LNCaP clone FGC (cell line): ENCODE results near the gene PLEKHD1.

Experiments
- DNase-seq: peaks from one replicate; pipeline ENCODE4 v3.0.0-alpha.2; 2011; ENCODE audit warnings: low read depth
- H3K4me3 ChIP-seq: 2 replicates; pipeline ENCODE4 v1.5.1; 2011; ENCODE audit warnings: mild to moderate bottlenecking, low read depth, low read length, control low read depth
- CTCF ChIP-seq: IDR thresholded peaks from 2 replicates; pipeline ENCODE4 v1.5.1; 2012; ENCODE audit warnings: mild to moderate bottlenecking; ENCODE audit not compliant: control insufficient read depth, insufficient read depth; ENCODE audit errors: extremely low read depth

PLEKHD1 gene

DNA sequence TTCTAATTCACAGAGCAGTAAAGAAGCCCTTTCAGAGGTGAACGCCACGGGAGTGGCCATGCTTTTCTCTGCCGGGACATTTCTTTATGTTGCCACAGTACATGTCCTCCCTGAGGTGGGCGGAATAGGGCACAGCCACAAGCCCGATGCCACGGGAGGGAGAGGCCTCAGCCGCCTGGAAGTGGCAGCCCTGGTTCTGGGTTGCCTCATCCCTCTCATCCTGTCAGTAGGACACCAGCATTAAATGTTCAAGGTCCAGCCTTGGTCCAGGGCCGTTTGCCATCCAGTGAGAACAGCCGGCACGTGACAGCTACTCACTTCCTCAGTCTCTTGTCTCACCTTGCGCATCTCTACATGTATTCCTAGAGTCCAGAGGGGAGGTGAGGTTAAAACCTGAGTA is 26.2 kb upstream of the PLEKHD1 start:
- H3K4me3 ChIP-seq: no peak overlapping the region
- no peak for DNase-seq

GRCh38 chr14:69459122-69459521 is 25.4 kb upstream of the PLEKHD1 start:
- H3K4me3 ChIP-seq: no peak overlapping the region
- no peak for DNase-seq
- TF ChIP-seq CTCF: no peak

More for the DNA sequence above, 26.2 kb upstream of the PLEKHD1 start:
- no peak for TF ChIP-seq CTCF

- peak; percentile 93 for TF ChIP-seq CTCF
- H3K4me3 ChIP-seq: no peak overlapping the region
- DNase-seq: peak; percentile 78
Measured at GRCh38 chr14:69460093-69460701, 24.3 kb upstream of the PLEKHD1 start.

DNA sequence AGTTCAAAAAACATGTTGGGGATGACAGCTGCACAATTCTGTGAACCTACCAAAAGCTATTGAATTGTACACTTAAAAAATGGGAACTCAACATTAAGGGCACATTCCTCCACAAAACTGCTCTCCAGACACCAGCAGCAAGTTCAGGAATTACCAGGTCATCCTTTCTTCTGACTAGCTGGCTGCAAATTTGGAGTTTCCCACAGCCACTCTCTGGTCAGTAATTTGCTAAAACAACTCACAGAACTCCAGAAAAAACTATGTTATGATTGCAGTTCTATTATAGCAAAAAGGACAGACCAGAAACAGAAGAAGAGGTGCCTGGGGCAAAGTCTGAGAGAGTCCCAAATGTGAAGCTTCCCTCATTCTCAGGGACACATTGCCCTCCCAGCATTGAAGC is 20.1 kb upstream of the PLEKHD1 start:
- DNase-seq: no peak
- TF ChIP-seq CTCF: no peak
- no peak overlapping the region for H3K4me3 ChIP-seq

DNA sequence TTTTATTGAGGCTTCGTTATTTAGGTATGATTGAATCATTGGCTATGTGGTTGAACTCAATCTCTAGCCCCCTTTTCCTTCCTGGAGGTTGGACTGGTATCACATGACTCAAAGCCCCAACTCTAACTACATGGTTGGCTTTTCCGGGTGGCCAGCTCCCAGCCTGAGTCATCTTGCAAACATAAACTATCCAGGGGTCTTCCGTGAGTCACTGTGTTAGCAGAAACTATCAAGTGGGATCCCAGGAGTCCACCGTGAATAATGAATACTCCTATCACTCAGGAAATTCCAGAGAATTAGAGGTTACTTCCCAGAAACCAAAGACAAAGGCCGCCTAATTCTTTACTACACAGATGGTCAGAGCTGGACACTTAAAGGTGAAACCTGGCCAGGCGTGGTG is 19.7 kb upstream of the PLEKHD1 start:
- TF ChIP-seq CTCF: no peak
- no peak for DNase-seq

GRCh38 chr14:69468949-69469348 is 15.6 kb upstream of the PLEKHD1 start:
- TF ChIP-seq CTCF: no peak
- no peak overlapping the region for H3K4me3 ChIP-seq
- no peak for DNase-seq

More for the DNA sequence above, 19.7 kb upstream of the PLEKHD1 start:
- no peak overlapping the region for H3K4me3 ChIP-seq

DNA sequence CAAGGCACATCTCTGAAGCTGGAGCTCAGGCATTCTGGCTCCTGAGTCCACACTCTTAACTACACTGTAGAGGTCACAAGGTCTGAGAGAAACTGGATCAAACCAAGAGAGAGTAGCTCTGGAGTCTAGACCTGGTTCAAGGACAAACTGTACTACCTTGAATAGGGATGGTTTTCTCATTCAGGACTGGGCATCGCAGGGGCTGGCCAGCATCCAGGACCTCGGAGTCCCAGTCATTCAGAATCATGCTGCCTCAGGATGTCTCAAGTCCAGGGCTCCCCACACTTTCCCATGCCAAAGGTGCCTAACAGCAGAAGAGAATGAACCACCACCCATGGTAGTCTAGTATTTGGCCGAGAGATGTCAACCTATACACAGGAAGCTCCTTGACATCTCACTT is 13.1 kb upstream of the PLEKHD1 start:
- no peak for TF ChIP-seq CTCF
- H3K4me3 ChIP-seq: no peak overlapping the region
- DNase-seq: no peak
